Fibroblast of the conjunctiva (primary cell): Measurements from ENCODE around the gene NPBWR2.
A peak's percentile ranks its signal among the peaks of the same experiment; 100 is the strongest.

Experiments used
- DNase-seq: peaks from one replicate; pipeline ENCODE4 v3.0.0-alpha.2; 2010; ENCODE audit warnings: low read depth

Gene NPBWR2

GRCh38 chr20:64056889-64057627 lies 50.3 kb downstream of the NPBWR2 start:
- DNase-seq, result no peak

- no peak for DNase-seq
These were observed 50.8 kb downstream of the NPBWR2 start for GRCh38 chr20:64056639-64056888.

GRCh38 chr20:64055893-64056638 lies 51.3 kb downstream of the NPBWR2 start:
- no peak for DNase-seq

GRCh38 chr20:64055396-64055892 lies 51.9 kb downstream of the NPBWR2 start:
- no peak for DNase-seq

GRCh38 chr20:64053841-64054661 lies 53.3 kb downstream of the NPBWR2 start:
- DNase-seq, result peak; percentile 20
